SU-DHL-6 (cell line): ENCODE results near the gene ARHGAP8.

Experiments used
- EZH2phosphoT487 ChIP-seq: fragments of 200-600 bp; sonication (generic), shearing (Covaris generic); conservative IDR thresholded peaks from 2 replicates; pipeline ENCODE4 v1.6.1; 2018; ENCODE audit warnings: mild to moderate bottlenecking, antibody characterized with exemption, low read length, moderate library complexity, mixed read lengths
- TF ChIP-seq, protein P1 (sequence below): fragments of 200-600 bp; sonication (generic); IDR thresholded peaks from one replicate; pipeline ENCODE4 v1.5.1; 2017; ENCODE audit warnings: antibody characterized with exemption, mild to moderate bottlenecking, low read length, moderate library complexity; ENCODE audit not compliant: insufficient read depth, poor library complexity, severe bottlenecking

GRCh38 chr22:44707752-44708151 lies 44.6 kb upstream of the ARHGAP8 start:
- TF ChIP-seq, protein P1, sequence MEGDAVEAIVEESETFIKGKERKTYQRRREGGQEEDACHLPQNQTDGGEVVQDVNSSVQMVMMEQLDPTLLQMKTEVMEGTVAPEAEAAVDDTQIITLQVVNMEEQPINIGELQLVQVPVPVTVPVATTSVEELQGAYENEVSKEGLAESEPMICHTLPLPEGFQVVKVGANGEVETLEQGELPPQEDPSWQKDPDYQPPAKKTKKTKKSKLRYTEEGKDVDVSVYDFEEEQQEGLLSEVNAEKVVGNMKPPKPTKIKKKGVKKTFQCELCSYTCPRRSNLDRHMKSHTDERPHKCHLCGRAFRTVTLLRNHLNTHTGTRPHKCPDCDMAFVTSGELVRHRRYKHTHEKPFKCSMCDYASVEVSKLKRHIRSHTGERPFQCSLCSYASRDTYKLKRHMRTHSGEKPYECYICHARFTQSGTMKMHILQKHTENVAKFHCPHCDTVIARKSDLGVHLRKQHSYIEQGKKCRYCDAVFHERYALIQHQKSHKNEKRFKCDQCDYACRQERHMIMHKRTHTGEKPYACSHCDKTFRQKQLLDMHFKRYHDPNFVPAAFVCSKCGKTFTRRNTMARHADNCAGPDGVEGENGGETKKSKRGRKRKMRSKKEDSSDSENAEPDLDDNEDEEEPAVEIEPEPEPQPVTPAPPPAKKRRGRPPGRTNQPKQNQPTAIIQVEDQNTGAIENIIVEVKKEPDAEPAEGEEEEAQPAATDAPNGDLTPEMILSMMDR: no peak
- TF ChIP-seq EZH2phosphoT487: no peak
